Right cardiac atrium (tissue), 5 donors: ENCODE results near the gene YPEL1. TPM values are rescaled to one million over a fixed set of nuclear protein-coding genes. Genes with fewer than 3 reads are reported as not detected.
A peak's percentile ranks its signal among the peaks of the same experiment; 100 is the strongest.

Source experiments
- ATAC-seq, 2 donors: fragments of 200-7000 bp; cut with Tn5 transposase; one replicate each; pipeline versions ENCODE4 v1.8.0 to v1.9.1; 2020; ENCODE audit warnings: moderate library complexity in 2 of 2, mild to moderate bottlenecking in 1 of 2
- DNase-seq, 3 donors: peaks; one replicate each; pipeline ENCODE4 v3.0.0-alpha.2; 2020
- H3K27ac ChIP-seq: one replicate; pipeline ENCODE4 v1.5.1; 2013; ENCODE audit warnings: mild to moderate bottlenecking, low read length, control low read depth, moderate library complexity
- H3K27me3 ChIP-seq: one replicate; pipeline ENCODE4 v1.6.1; 2013; ENCODE audit not compliant: control insufficient read depth, insufficient read depth
- H3K4me1 ChIP-seq: one replicate; pipeline ENCODE4 v1.6.1; 2013; ENCODE audit warnings: low read length; ENCODE audit not compliant: control insufficient read depth, insufficient read depth
- H3K4me3 ChIP-seq: one replicate; pipeline ENCODE4 v1.5.1; 2013; ENCODE audit warnings: low read length, control low read depth
- H3K9me3 ChIP-seq: one replicate; pipeline ENCODE4 v1.6.1; 2013; ENCODE audit warnings: low read length; ENCODE audit not compliant: control insufficient read depth
- WGBS: extraction: QIAGEN DNeasy Blood & Tissue Kit; methylation state at CpG from one replicate; pipeline ENCODE4 v1.1.7; 2013; 5-methylcytosine and 5-hydroxymethylcytosine counted together
- intact Hi-C, 4 donors: fragments of 100-400 bp; cut with DNase I; formaldehyde crosslinking; loops; one replicate each; pipeline versions ENCODE4 v1.11.0 to v1.14.0; 2022 to 2023
- polyA plus RNA-seq: library from polyadenylated mRNA; stranded (reverse); fragments of 200-250 nt; gene quantifications from one replicate; pipeline ENCODE4 v1.2.3, GENCODE V29; 2013
- total RNA-seq, 4 donors: library from RNA; stranded (reverse); fragmentation: NEBNext Ultra II Directional; extraction: Animal tissue kit (Norgen Biotek cat#: 25700); gene quantifications; one replicate each; pipeline ENCODE4 v1.2.1, GENCODE V29; 2021
- donor health status: healthy with polysubstance abuse.
- donor health status: DM: no; HTN: yes; CAD: no.
- donor health status: DM: no; HTN: no; CAD: no.
- donor health status: DM: no; HTN: yes; CAD: no; lungs with severe emphysema.
- donor health status: DM: yes; HTN: yes; CAD: no.

Gene YPEL1
- total and polyA plus RNA-seq, 5 donors: 4.1 to 12.5 (median 5.4) TPM

GRCh38 chr22:21663738-21664137, 71.9 kb downstream of the YPEL1 start:
- H3K4me3 ChIP-seq: no peak overlapping the region
- intact Hi-C loops: no loop called here
- H3K4me1 ChIP-seq: no peaks in the 10 kb centered on the region
- DNase-seq (no peak), ATAC-seq (no peak)
- 94% methylated on average over 2 of the region's 2 CpGs for WGBS
- H3K9me3 ChIP-seq: no peaks in the 10 kb centered on the region
- H3K27me3 ChIP-seq: no peaks in the 10 kb centered on the region
- H3K27ac ChIP-seq: no peak overlapping the region

GRCh38 chr22:21661991-21662390, 73.6 kb downstream of the YPEL1 start:
- no peak for ATAC-seq
- H3K27me3 ChIP-seq: no peaks in the 10 kb centered on the region
- intact Hi-C loops: no loop called here
- 93% methylated on average over 5 of the region's 5 CpGs for WGBS
- no peaks in the 10 kb centered on the region for H3K4me1 ChIP-seq
- H3K4me3 ChIP-seq: no peak overlapping the region
- H3K27ac ChIP-seq: no peak overlapping the region
- no peaks in the 10 kb centered on the region for H3K9me3 ChIP-seq
- DNase-seq: peak in 1 of 3 donors; percentile 11

GRCh38 chr22:21660904-21661303, 74.7 kb downstream of the YPEL1 start:
- H3K27ac ChIP-seq: no peak overlapping the region
- intact Hi-C loops: no loop called here
- H3K4me1 ChIP-seq: no peaks in the 10 kb centered on the region
- WGBS: 81% methylated on average over 7 of the region's 7 CpGs
- H3K9me3 ChIP-seq: no peaks in the 10 kb centered on the region
- peak in 1 of 3 donors; percentile 6 for DNase-seq
- no peaks in the 10 kb centered on the region for H3K27me3 ChIP-seq
- no peak overlapping the region for H3K4me3 ChIP-seq
- no peak for ATAC-seq

GRCh38 chr22:21659864-21660525, 75.6 kb downstream of the YPEL1 start:
- intact Hi-C loops: no loop called here
- no peaks in the 10 kb centered on the region for H3K27me3 ChIP-seq
- no peaks in the 10 kb centered on the region for H3K9me3 ChIP-seq
- 69% methylated on average over 7 of the region's 7 CpGs for WGBS
- ATAC-seq: no peak
- H3K4me3 ChIP-seq: no peak overlapping the region
- peak in 1 of 3 donors; percentile 2 for DNase-seq
- H3K27ac ChIP-seq: no peak overlapping the region
- H3K4me1 ChIP-seq: no peaks in the 10 kb centered on the region

GRCh38 chr22:21657360-21658032, 78.1 kb downstream of the YPEL1 start:
- no peaks in the 10 kb centered on the region for H3K4me1 ChIP-seq
- 2% methylated on average over 79 of the region's 79 CpGs for WGBS
- H3K27me3 ChIP-seq: no peaks in the 10 kb centered on the region
- DNase-seq (peak; percentile 74 to 90 (median 89)), ATAC-seq (peak; percentile 83 to 88)
- H3K4me3 ChIP-seq: peak overlapping the region; percentile 49
- H3K9me3 ChIP-seq: no peaks in the 10 kb centered on the region
- no peak overlapping the region for H3K27ac ChIP-seq
- intact Hi-C loops: no loop called here

GRCh38 chr22:21657020-21657359, 78.6 kb downstream of the YPEL1 start:
- Histone ChIP-seq H3K4me1 (no peaks in the 10 kb centered on the region), H3K9me3 (no peaks in the 10 kb centered on the region), H3K4me3 (peak overlapping the region; percentile 49), H3K27me3 (no peaks in the 10 kb centered on the region), H3K27ac (no peak overlapping the region)
- WGBS: 32% methylated on average over 17 of the region's 17 CpGs
- intact Hi-C loops: no loop called here
- ATAC-seq (no peak), DNase-seq (peak in 1 of 3 donors; percentile 13)

- intact Hi-C loops: no loop called here
- 19% methylated on average over 40 of the region's 40 CpGs for WGBS
- H3K9me3 ChIP-seq: no peaks in the 10 kb centered on the region
- peak in 1 of 3 donors; percentile 27 for DNase-seq
- peak overlapping the region; percentile 57 for H3K4me3 ChIP-seq
- no peaks in the 10 kb centered on the region for H3K27me3 ChIP-seq
- peaks cover 4% of the 10 kb centered on the region for H3K4me1 ChIP-seq
- ATAC-seq: no peak
- H3K27ac ChIP-seq: no peak overlapping the region
These were observed 82.7 kb downstream of the YPEL1 start for GRCh38 chr22:21652547-21653545.

GRCh38 chr22:21652010-21652546, 83.5 kb downstream of the YPEL1 start:
- Histone ChIP-seq H3K9me3 (no peaks in the 10 kb centered on the region), H3K27ac (no peak overlapping the region), H3K4me1 (peaks cover 4% of the 10 kb centered on the region), H3K4me3 (peak overlapping the region; percentile 57), H3K27me3 (no peaks in the 10 kb centered on the region)
- DNase-seq (peak; percentile 91 to 97 (median 96)), ATAC-seq (peak; percentile 93 to 94)
- intact Hi-C loops: no loop called here
- WGBS: under 1% methylated on average over 44 of the region's 44 CpGs

- Histone ChIP-seq H3K4me3 (peak overlapping the region; percentile 57), H3K27ac (no peak overlapping the region), H3K4me1 (peaks cover 4% of the 10 kb centered on the region), H3K27me3 (no peaks in the 10 kb centered on the region), H3K9me3 (no peaks in the 10 kb centered on the region)
- ATAC-seq (peak; percentile 12 to 21), DNase-seq (no peak)
- intact Hi-C loops: no loop called here
- WGBS: under 1% methylated on average over 29 of the region's 29 CpGs
These were observed 84.0 kb downstream of the YPEL1 start for GRCh38 chr22:21651521-21652009.

GRCh38 chr22:21650823-21651520, 84.6 kb downstream of the YPEL1 start:
- intact Hi-C loops: no loop called here
- WGBS: 17% methylated on average over 6 of the region's 6 CpGs
- peaks cover 4% of the 10 kb centered on the region for H3K4me1 ChIP-seq
- H3K4me3 ChIP-seq: peak overlapping the region; percentile 57
- no peaks in the 10 kb centered on the region for H3K9me3 ChIP-seq
- H3K27ac ChIP-seq: no peak overlapping the region
- no peaks in the 10 kb centered on the region for H3K27me3 ChIP-seq
- no peak for ATAC-seq
- DNase-seq: peak in 1 of 3 donors; percentile 1
